Lower leg skin (tissue), 4 donors: ENCODE results near the gene TM9SF2. TPM values are rescaled to one million over a fixed set of nuclear protein-coding genes. Genes with fewer than 3 reads are reported as not detected.

Experiments used
- DNase-seq, 2 donors: peaks; one replicate each; pipeline ENCODE4 v3.0.0-alpha.2; 2019; ENCODE audit warnings: low spot score in 2 of 2
- H3K4me3 ChIP-seq: fragments of 200-600 bp; sonication (generic); 2 replicates; pipeline ENCODE4 v1.5.1; 2017; ENCODE audit warnings: mild to moderate bottlenecking, low read depth; ENCODE audit not compliant: poor library complexity, severe bottlenecking
- CTCF ChIP-seq, 3 donors: fragments of 450-650 bp; IDR thresholded peaks; one replicate each; pipeline ENCODE4 v1.5.1; 2016; ENCODE audit warnings: antibody characterized with exemption in 3 of 3, mild to moderate bottlenecking in 3 of 3, moderate library complexity in 2 of 3
- POLR2A ChIP-seq, 2 donors: fragments of 450-650 bp; IDR thresholded peaks; one replicate each; pipeline ENCODE4 v1.6.1; 2016 to 2017; ENCODE audit warnings: antibody characterized with exemption in 2 of 2, mild to moderate bottlenecking in 1 of 2, moderate library complexity in 1 of 2
- WGBS, 2 donors: methylation state at CpG; one replicate each; pipeline ENCODE4 v1.1.5; 2018; 5-methylcytosine and 5-hydroxymethylcytosine counted together
- intact Hi-C: fragments of 100-400 bp; cut with DNase I; formaldehyde crosslinking; loops from one replicate; pipeline ENCODE4 v1.15.0; 2023; ENCODE audit warnings: low total_unique reads
- total RNA-seq, 4 donors: library from RNA; depleted of rRNA; stranded (reverse); fragments of >200 nt; gene quantifications; one replicate each; pipeline ENCODE4 v1.1.0, GENCODE V29; 2016

The TM9SF2 gene
- total RNA-seq, 4 donors from 2014 or later = 66.5 to 111 (median 88.0) TPM

GRCh38 chr13:99605420-99606323, 104.4 kb downstream of the TM9SF2 start:
- DNase-seq = peak; percentile 27 to 88
- whole genome bisulfite sequencing, 2 donors = 27 to 31% methylated on average over 18 of the region's 18 CpGs
- intact Hi-C loops = no loop called here
- TF ChIP-seq CTCF (IDR thresholded peaks at IDR 0.05) = no peak
- no peak for TF ChIP-seq POLR2A (IDR thresholded peaks at IDR 0.05)
- peak overlapping the region; percentile 18 for H3K4me3 ChIP-seq

- peak; percentile 82 to 98 for DNase-seq
- TF ChIP-seq CTCF (IDR thresholded peaks at IDR 0.05) = no peak
- TF ChIP-seq POLR2A (IDR thresholded peaks at IDR 0.05) = no peak
- H3K4me3 ChIP-seq = peak within 1 kb of the TSS; percentile 44
- intact Hi-C loops = no loop called here
- 1% methylated on average over 55 to 63 of the region's 73 CpGs for WGBS, 2 donors
Measured at GRCh38 chr13:99606324-99607066, 105.2 kb downstream of the TM9SF2 start, which contains the start of gene CLYBL. Gene CLYBL (plus strand): TSS chr13:99606690.

- DNase-seq = no peak
- intact Hi-C loops = no loop called here
- TF ChIP-seq CTCF (IDR thresholded peaks at IDR 0.05) = no peak
- no peak for TF ChIP-seq POLR2A (IDR thresholded peaks at IDR 0.05)
- WGBS, 2 donors = 91 to 93% methylated on average over 15 of the region's 15 CpGs
- no peak overlapping the region for H3K4me3 ChIP-seq
Measured at GRCh38 chr13:99608345-99608744, 107.1 kb downstream of the TM9SF2 start.

- DNase-seq = no peak
- 74 to 80% methylated on average over 4 of the region's 4 CpGs for whole genome bisulfite sequencing, 2 donors
- no peak for TF ChIP-seq CTCF (IDR thresholded peaks at IDR 0.05)
- TF ChIP-seq POLR2A (IDR thresholded peaks at IDR 0.05) = no peak
- H3K4me3 ChIP-seq = no peak overlapping the region
- intact Hi-C loops = no loop called here
Measured at GRCh38 chr13:99610702-99611289, 109.5 kb downstream of the TM9SF2 start.

Other genes starting within 250 kb of the TM9SF2 start
- gene GPR18, start 243.1 kb upstream of the TM9SF2 start, total RNA-seq = not detected
- gene GPR183, start 194.1 kb upstream of the TM9SF2 start, total RNA-seq = 10 to 100 TPM in 2 of 4 donors, 1 to 10 TPM in 2; 2.3 to 13.7 (median 9.1) TPM
- gene CLYBL, start 105.2 kb downstream of the TM9SF2 start, total RNA-seq = 1 to 10 TPM; 3.6 to 5.8 (median 4.4) TPM